Loucy (cell line): ENCODE results near the gene SLC19A1.

Experiments
- EZH2phosphoT487 ChIP-seq: fragments of 200-600 bp; IDR thresholded peaks from 2 replicates; pipeline ENCODE4 v1.6.1; 2018; ENCODE audit warnings: antibody characterized with exemption, mild to moderate bottlenecking, moderate library complexity, borderline replicate concordance
- TF ChIP-seq, protein P1 (sequence below): fragments of 200-600 bp; sonication (generic); conservative IDR thresholded peaks from 2 replicates; pipeline ENCODE4 v1.5.1; 2014; ENCODE audit warnings: mild to moderate bottlenecking, antibody characterized with exemption, low read length

DNA sequence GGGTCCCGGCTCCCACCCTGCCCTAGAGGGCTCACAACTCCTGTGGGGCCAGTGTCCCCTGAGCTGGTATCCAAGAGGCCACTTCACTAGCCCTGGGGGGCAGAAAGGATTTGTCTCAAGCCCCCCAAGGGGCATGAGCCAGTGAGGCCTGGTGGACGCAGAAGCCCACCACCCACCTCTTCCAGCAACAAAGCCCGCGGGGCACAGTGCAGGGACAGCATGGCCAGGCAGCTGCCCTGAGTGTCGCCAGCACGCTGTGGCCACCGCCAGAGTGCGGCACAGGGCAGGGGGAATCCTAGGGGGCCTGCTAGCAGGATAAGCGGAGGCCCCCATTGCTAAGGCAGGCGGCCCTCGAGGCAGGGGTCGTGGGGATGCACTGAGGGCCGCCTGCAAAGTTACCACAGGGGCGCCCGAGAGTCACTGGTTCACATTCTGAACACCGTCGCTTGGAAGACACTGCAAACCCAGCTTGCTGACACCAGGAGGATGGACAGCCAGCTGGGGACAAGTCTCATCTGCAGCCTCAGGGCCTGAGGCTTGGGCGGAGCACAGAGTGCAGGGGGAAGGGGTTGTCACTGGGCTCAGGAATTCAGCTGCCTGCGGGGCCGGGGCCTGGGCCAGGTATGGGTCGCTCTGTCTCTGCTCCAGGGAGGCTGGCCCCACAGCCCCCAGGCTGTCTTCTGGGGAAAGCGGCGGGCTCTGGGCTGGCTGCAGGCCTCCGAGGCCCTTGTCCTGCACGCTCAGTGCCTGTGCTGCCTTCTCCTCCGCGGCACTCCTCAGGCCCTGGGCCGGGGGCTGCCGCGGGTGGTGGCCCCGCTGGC is 26.8 kb downstream of the SLC19A1 start:
- TF ChIP-seq, protein P1, sequence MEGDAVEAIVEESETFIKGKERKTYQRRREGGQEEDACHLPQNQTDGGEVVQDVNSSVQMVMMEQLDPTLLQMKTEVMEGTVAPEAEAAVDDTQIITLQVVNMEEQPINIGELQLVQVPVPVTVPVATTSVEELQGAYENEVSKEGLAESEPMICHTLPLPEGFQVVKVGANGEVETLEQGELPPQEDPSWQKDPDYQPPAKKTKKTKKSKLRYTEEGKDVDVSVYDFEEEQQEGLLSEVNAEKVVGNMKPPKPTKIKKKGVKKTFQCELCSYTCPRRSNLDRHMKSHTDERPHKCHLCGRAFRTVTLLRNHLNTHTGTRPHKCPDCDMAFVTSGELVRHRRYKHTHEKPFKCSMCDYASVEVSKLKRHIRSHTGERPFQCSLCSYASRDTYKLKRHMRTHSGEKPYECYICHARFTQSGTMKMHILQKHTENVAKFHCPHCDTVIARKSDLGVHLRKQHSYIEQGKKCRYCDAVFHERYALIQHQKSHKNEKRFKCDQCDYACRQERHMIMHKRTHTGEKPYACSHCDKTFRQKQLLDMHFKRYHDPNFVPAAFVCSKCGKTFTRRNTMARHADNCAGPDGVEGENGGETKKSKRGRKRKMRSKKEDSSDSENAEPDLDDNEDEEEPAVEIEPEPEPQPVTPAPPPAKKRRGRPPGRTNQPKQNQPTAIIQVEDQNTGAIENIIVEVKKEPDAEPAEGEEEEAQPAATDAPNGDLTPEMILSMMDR, result no peak
- TF ChIP-seq EZH2phosphoT487, result no peak
